DLD1 (cell line): Measurements from ENCODE around the gene BARHL1.

ENCODE experiments used
- in situ Hi-C: cut with HindIII; loops from 2 replicates; pipeline ENCODE4 v1.10.0; 2017; ENCODE audit warnings: low sequenced_read_pairs

BARHL1 gene

DNA sequence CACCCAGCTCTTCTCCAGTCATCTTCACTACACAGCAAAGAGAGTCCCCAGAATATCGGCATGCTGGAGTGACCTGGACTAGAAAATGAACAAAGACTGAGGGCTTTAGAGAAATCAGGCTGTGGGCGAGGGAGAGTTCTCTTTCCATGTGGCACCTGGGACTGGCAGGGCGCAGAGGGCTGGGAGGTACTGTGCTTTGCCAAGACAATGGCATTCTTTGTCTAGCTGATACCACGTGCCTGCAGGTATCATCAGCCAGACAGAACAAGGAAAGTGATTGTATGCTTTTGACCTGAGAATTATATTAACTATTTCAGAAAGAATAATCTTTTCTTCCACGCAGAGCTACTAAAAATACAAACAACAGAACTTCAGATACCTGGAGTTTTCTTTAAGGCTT, 56.9 kb downstream of the BARHL1 start:
- in situ Hi-C loops = no loop called here
